Measurements from ENCODE around the gene CACNG4. TPM values are rescaled to one million over a fixed set of nuclear protein-coding genes. Genes with fewer than 3 reads are reported as not detected.
A peak's percentile ranks its signal among the peaks of the same experiment; 100 is the strongest.

Gene CACNG4
- total and polyA plus RNA-seq, 2 of the 4 experiments (the other 2 are of a cell fraction), result under 0.01 to 0.53 TPM

GRCh38 chr17:66952031-66952524 is 12.4 kb upstream of the CACNG4 start (continued):
- TF ChIP-seq NFE2L2 (IDR thresholded peaks at IDR 0.05; ENCODE audit: low read depth, low read length), result peak; percentile 93

- TF ChIP-seq USF2 (IDR thresholded peaks at IDR 0.05; ENCODE audit: low read depth, low read length), result no peak
- no peak for TF ChIP-seq MAFK (IDR thresholded peaks at IDR 0.05; ENCODE audit: low read depth, low read length)
- TF ChIP-seq NFE2L2 (IDR thresholded peaks at IDR 0.05; ENCODE audit: low read depth, low read length), result no peak
- TF ChIP-seq CTCF (conservative IDR thresholded peaks at IDR 0.05; ENCODE audit: low read depth, low read length), result 0 out of 2 replicates have a peak, but pooled peaks have one; percentile 1
- no peak for TF ChIP-seq FOS (IDR thresholded peaks at IDR 0.05; ENCODE audit: low read depth, low read length)
These were observed 11.6 kb upstream of the CACNG4 start for GRCh38 chr17:66952681-66953629.

More at GRCh38 chr17:66952681-66953629, 11.6 kb upstream of the CACNG4 start:
- peak overlapping the region; percentile 96 for H2BK20ac ChIP-seq (ENCODE audit: low read depth, low read length)
- peak overlapping the region; percentile 91 for H4K91ac ChIP-seq (ENCODE audit: insufficient read depth, low read depth, low read length)
- H3K4me3 ChIP-seq (ENCODE audit: insufficient read depth, low read depth, low read length), result no peak overlapping the region
- H3K4ac ChIP-seq (ENCODE audit: low read depth, low read length), result peak overlapping the region; percentile 97
- H4K5ac ChIP-seq (ENCODE audit: low read depth, low read length), result peak overlapping the region; percentile 19
- peak overlapping the region; percentile 4 for H3K18ac ChIP-seq (ENCODE audit: low read depth, low read length)
- intact Hi-C loops (cut with micrococcal nuclease), result no loop called here
- in situ Hi-C loops (cut with MboI; ENCODE audit: low sequenced_read_pairs), result no loop called here
- CTCF ChIA-PET, result no interaction called here
- peak overlapping the region; percentile 28 to 71; a peak in 3 of 4 replicates for H4K8ac ChIP-seq (ENCODE audit: low read depth in 2 of 2, low read length in 2 of 2)
- H3K79me1 ChIP-seq (ENCODE audit: low read depth in 1 of 2, low read length in 2 of 2), result no peaks in the 10 kb centered on the region
- H2AK9ac ChIP-seq (replicated peaks; ENCODE audit: low read depth, low read length, poor library complexity), result peak overlapping the region; percentile 98
- H3K14ac ChIP-seq (replicated peaks; ENCODE audit: low read depth, low read length), result peak overlapping the region; percentile 91
- no peak overlapping the region for H3K9ac ChIP-seq (ENCODE audit: low read depth, low read length)
- 60% methylated on average over 2 of the region's 14 CpGs; no CpG with 5 or more reads in 1 of the 2 experiments for WGBS, 2 experiments (ENCODE audit: extremely low coverage in 2 of 2, insufficient read length in 1 of 2)
- H2AFZ ChIP-seq (replicated peaks; ENCODE audit: low read length, poor library complexity), result peak overlapping the region; percentile 73
- no peak overlapping the region for H3K4me2 ChIP-seq (ENCODE audit: low read depth, low read length)
- H3K27me3 ChIP-seq (ENCODE audit: control insufficient read depth, insufficient read depth, low read length), result no peaks in the 10 kb centered on the region
- peak overlapping the region; percentile 98 for H2BK120ac ChIP-seq (ENCODE audit: low read depth, low read length)
- dilution Hi-C loops (cut with HindIII; ENCODE audit: low sequenced_read_pairs, unreplicated experiment), result no loop called here
- no peaks in the 10 kb centered on the region for H3K9me3 ChIP-seq (ENCODE audit: control insufficient read depth, insufficient read depth, low read length)
- POLR2A ChIA-PET (ENCODE audit: unreplicated experiment), result interaction anchor here (0.5 kb wide), 1 partner anchor 125 kb away, joined by 4 read pairs; no protein-coding TSS in a partner anchor
- H4K20me1 ChIP-seq (ENCODE audit: insufficient read depth, low read length), result no peaks in the 10 kb centered on the region
- peak overlapping the region; percentile 88 for H3K23ac ChIP-seq (ENCODE audit: low read depth, low read length)
- H3K56ac ChIP-seq (ENCODE audit: extremely low read depth, insufficient read depth, low read length), result peak overlapping the region; percentile 58; the same call in 1 of the 2 replicates
- peaks cover 19% of the 10 kb centered on the region for H3K4me1 ChIP-seq (ENCODE audit: control insufficient read depth, insufficient read depth, low read length)
- H3K9me1 ChIP-seq (ENCODE audit: insufficient read depth, low read length), result peaks cover 32% of the 10 kb centered on the region
- DNase-seq (no peak), ATAC-seq (ENCODE audit: low read depth) (no peak; the same call in none of the 2 replicates)
- peak overlapping the region; percentile 71 for H3K27ac ChIP-seq (ENCODE audit: insufficient read depth, low read length)
- H2BK15ac ChIP-seq (ENCODE audit: low read depth, low read length), result peak overlapping the region; percentile 96; the same call in 2 of the 3 replicates
- H3K36me3 ChIP-seq (ENCODE audit: control insufficient read depth, insufficient read depth, low read length), result no peaks in the 10 kb centered on the region
- no TSS peak for BruUV-seq (replicated peaks)
- peak overlapping the region; percentile 92 for H2AK5ac ChIP-seq (ENCODE audit: low read depth, low read length)
- H2BK5ac ChIP-seq (ENCODE audit: low read depth, low read length, poor library complexity, severe bottlenecking), result peak overlapping the region; percentile 89

All from IMR-90 (cell line).